Measurements from ENCODE around the gene HOXB1.

Gene HOXB1

DNA sequence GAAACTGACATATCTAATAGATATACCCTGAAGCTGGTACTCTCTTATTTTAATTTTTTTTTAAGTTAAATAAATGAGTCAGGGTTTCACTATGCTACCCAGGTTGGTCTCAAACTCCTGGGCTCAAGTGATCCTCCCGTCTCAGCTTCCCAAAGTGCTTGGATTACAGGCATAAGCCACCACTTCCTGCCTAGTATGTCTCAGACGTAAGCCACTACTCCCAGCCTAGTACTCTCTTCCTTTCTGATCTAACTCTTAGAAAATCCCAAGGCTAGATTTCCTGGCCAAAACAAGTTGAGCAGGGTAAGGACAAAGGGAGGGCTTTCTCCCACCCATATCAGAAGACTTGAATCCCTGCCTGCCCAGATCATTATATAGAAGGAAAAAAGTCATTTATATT is 33.7 kb downstream of the HOXB1 start:
- H3K36me3 ChIP-seq (ENCODE audit: insufficient read depth, low read length): no peaks in the 10 kb centered on the region
- no peaks in the 10 kb centered on the region for H4K20me1 ChIP-seq (ENCODE audit: insufficient read depth, low read length)
- no peak overlapping the region for H3K9ac ChIP-seq (ENCODE audit: low read length)
- no peaks in the 10 kb centered on the region for H3K9me3 ChIP-seq (ENCODE audit: low read length)
- H3K27ac ChIP-seq (ENCODE audit: low read depth, low read length, poor library complexity, severe bottlenecking): no peak overlapping the region
- no peak overlapping the region for H2AFZ ChIP-seq (ENCODE audit: low read length)
- H3K79me2 ChIP-seq (ENCODE audit: insufficient read depth, low read length): no peaks in the 10 kb centered on the region
- no peaks in the 10 kb centered on the region for H3K4me1 ChIP-seq (ENCODE audit: insufficient read depth, low read length, severe bottlenecking)
- no peak overlapping the region for H3K4me3 ChIP-seq (ENCODE audit: low read depth, low read length, poor library complexity, severe bottlenecking)
- no peaks in the 10 kb centered on the region for H3K9me2 ChIP-seq (ENCODE audit: low read depth, low read length)
- H3F3A ChIP-seq (ENCODE audit: insufficient read depth, low read length): no peaks in the 10 kb centered on the region
- no peaks in the 10 kb centered on the region for H3K27me3 ChIP-seq (ENCODE audit: insufficient read depth, low read length)
- no peak for TF ChIP-seq EZH2 (IDR thresholded peaks at IDR 0.05; ENCODE audit: borderline replicate concordance, low read length)
- TF ChIP-seq, protein P1, sequence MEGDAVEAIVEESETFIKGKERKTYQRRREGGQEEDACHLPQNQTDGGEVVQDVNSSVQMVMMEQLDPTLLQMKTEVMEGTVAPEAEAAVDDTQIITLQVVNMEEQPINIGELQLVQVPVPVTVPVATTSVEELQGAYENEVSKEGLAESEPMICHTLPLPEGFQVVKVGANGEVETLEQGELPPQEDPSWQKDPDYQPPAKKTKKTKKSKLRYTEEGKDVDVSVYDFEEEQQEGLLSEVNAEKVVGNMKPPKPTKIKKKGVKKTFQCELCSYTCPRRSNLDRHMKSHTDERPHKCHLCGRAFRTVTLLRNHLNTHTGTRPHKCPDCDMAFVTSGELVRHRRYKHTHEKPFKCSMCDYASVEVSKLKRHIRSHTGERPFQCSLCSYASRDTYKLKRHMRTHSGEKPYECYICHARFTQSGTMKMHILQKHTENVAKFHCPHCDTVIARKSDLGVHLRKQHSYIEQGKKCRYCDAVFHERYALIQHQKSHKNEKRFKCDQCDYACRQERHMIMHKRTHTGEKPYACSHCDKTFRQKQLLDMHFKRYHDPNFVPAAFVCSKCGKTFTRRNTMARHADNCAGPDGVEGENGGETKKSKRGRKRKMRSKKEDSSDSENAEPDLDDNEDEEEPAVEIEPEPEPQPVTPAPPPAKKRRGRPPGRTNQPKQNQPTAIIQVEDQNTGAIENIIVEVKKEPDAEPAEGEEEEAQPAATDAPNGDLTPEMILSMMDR (IDR thresholded peaks at IDR 0.05; ENCODE audit: low read length): no peak
- H3K4me2 ChIP-seq (ENCODE audit: low read length): no peak overlapping the region

DNA sequence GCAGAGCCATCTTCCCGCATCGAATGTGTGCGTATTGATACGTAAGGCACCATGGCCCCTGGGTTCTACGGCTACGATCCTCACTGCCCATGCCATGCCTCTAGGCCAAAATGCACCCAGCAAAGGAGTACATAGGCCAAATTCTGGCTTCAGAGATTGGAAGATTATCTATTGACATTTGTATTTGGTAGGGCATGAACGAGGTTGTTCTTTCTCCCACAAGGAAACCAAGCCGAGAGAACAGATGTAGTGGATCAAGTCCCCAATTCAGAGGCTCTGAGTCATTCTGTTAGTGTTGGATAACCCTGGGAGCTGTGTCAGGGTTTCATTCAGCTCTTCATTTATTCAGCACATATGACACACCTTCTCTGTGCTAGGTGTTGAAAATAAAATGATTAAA is 36.5 kb downstream of the HOXB1 start:
- Histone ChIP-seq H2AFZ (ENCODE audit: low read length) (no peak overlapping the region), H3K4me3 (ENCODE audit: low read depth, low read length, poor library complexity, severe bottlenecking) (no peak overlapping the region), H3K9me2 (ENCODE audit: low read depth, low read length) (no peaks in the 10 kb centered on the region), H3K27me3 (ENCODE audit: insufficient read depth, low read length) (no peaks in the 10 kb centered on the region), H3F3A (ENCODE audit: insufficient read depth, low read length) (no peaks in the 10 kb centered on the region), H4K20me1 (ENCODE audit: insufficient read depth, low read length) (no peaks in the 10 kb centered on the region), H3K27ac (ENCODE audit: low read depth, low read length, poor library complexity, severe bottlenecking) (no peak overlapping the region), H3K9me3 (ENCODE audit: low read length) (no peaks in the 10 kb centered on the region), H3K36me3 (ENCODE audit: insufficient read depth, low read length) (no peaks in the 10 kb centered on the region), H3K4me1 (ENCODE audit: insufficient read depth, low read length, severe bottlenecking) (no peaks in the 10 kb centered on the region), H3K9ac (ENCODE audit: low read length) (no peak overlapping the region), H3K79me2 (ENCODE audit: insufficient read depth, low read length) (no peaks in the 10 kb centered on the region), H3K4me2 (ENCODE audit: low read length) (no peak overlapping the region)
- TF ChIP-seq, protein P1 (IDR thresholded peaks at IDR 0.05; ENCODE audit: low read length): no peak
- no peak for TF ChIP-seq EZH2 (IDR thresholded peaks at IDR 0.05; ENCODE audit: borderline replicate concordance, low read length)

DNA sequence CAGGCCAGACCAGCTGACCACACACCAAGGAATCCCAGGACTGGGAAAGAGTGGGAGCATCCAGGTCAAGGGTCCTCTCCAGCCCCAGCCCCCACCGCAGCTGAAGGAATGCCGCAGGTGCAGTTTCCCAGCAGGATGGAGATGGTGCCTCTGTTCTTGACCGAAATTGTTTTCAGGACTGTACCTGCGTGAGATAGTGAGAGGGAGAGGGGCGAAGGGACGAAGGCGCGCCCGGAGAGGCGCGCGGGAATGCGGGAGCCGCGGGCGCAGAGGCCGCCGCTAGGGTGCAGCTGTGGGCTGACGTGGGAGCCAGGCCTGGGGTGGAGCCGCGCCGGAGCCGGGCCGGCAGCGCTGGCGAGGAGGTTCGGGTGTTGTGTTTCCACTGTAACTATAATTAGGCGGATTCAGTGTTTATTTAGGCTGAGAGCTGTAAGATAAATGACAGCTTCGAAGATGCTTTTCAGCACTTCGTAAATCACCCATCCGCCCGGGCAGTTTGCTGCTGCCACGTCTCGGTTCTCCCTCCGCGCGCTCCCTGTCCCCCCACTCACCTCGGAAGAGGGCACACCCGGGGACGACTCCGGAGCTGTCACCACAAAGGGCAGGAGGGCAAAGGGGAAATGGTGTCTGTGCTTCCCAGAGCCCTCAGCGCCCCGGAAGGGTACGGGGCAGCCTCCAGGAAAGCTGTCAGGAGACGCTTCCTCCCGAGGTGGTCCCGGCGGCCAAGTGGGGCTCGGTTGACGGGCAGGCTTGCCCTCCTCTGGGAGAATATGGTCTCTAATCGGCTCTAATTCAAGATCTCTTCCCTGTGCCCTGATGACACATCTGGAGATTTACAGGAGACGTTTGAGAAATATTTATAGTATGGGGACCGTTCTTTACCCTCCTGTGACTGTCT is 38.2 kb downstream of the HOXB1 start:
- H3F3A ChIP-seq (ENCODE audit: insufficient read depth, low read length): no peaks in the 10 kb centered on the region
- H2AFZ ChIP-seq (ENCODE audit: low read length): no peak overlapping the region
- no peak overlapping the region for H3K9ac ChIP-seq (ENCODE audit: low read length)
- H3K9me3 ChIP-seq (ENCODE audit: low read length): no peaks in the 10 kb centered on the region
- H3K9me2 ChIP-seq (ENCODE audit: low read depth, low read length): no peaks in the 10 kb centered on the region
- no peaks in the 10 kb centered on the region for H3K4me1 ChIP-seq (ENCODE audit: insufficient read depth, low read length, severe bottlenecking)
- no peak overlapping the region for H3K4me2 ChIP-seq (ENCODE audit: low read length)
- TF ChIP-seq, protein P1 (IDR thresholded peaks at IDR 0.05; ENCODE audit: low read length): no peak
- no peak for TF ChIP-seq EZH2 (IDR thresholded peaks at IDR 0.05; ENCODE audit: borderline replicate concordance, low read length)
- H3K36me3 ChIP-seq (ENCODE audit: insufficient read depth, low read length): no peaks in the 10 kb centered on the region
- no peak overlapping the region for H3K4me3 ChIP-seq (ENCODE audit: low read depth, low read length, poor library complexity, severe bottlenecking)
- H3K27ac ChIP-seq (ENCODE audit: low read depth, low read length, poor library complexity, severe bottlenecking): no peak overlapping the region
- H3K79me2 ChIP-seq (ENCODE audit: insufficient read depth, low read length): no peaks in the 10 kb centered on the region
- no peaks in the 10 kb centered on the region for H4K20me1 ChIP-seq (ENCODE audit: insufficient read depth, low read length)
- H3K27me3 ChIP-seq (ENCODE audit: insufficient read depth, low read length): no peaks in the 10 kb centered on the region
